GM06990 (cell line): ENCODE data around the gene BPIFB2.
"Not testable (repeated sequence)": the region's sequence is repeated elsewhere in the genome, so short reads cannot be mapped to it uniquely, and the experiment has no call there.

Experiments used
- DNase-seq: peaks from one replicate; pipeline ENCODE4 v3.0.0-alpha.2; 2011; ENCODE audit not compliant: insufficient read length; ENCODE audit errors: extremely low read depth
- H3K27me3 ChIP-seq: replicated peaks from 2 replicates; pipeline ENCODE4 v1.6.0; 2011; ENCODE audit warnings: low read length; ENCODE audit not compliant: control insufficient read depth, insufficient read depth
- H3K36me3 ChIP-seq: 2 replicates; pipeline ENCODE4 v1.5.1; 2011; ENCODE audit warnings: low read length; ENCODE audit not compliant: control insufficient read depth, insufficient read depth
- H3K4me3 ChIP-seq: replicated peaks from 2 replicates; pipeline ENCODE4 v1.5.1; 2011; ENCODE audit warnings: low read depth, mild to moderate bottlenecking, control low read depth, low read length
- CTCF ChIP-seq: IDR thresholded peaks from 2 replicates; pipeline ENCODE4 v1.5.1; 2011; ENCODE audit warnings: low read length, control low read depth, mild to moderate bottlenecking, inconsistent platforms; ENCODE audit not compliant: insufficient read depth, poor library complexity, severe bottlenecking

Gene BPIFB2

GRCh38 chr20:32962053-32962452 lies 45.5 kb upstream of the BPIFB2 start:
- H3K36me3 ChIP-seq: no peaks in the 10 kb centered on the region
- no peak for TF ChIP-seq CTCF
- H3K27me3 ChIP-seq: no peaks in the 10 kb centered on the region
- no peak for DNase-seq
- H3K4me3 ChIP-seq: no peak overlapping the region

GRCh38 chr20:32962646-32963045 lies 44.9 kb upstream of the BPIFB2 start:
- H3K36me3 ChIP-seq, DNase-seq, H3K4me3 ChIP-seq, H3K27me3 ChIP-seq: not testable (repeated sequence)

GRCh38 chr20:32963176-32963575 lies 44.3 kb upstream of the BPIFB2 start:
- Histone ChIP-seq H3K36me3 (no peaks in the 10 kb centered on the region), H3K4me3 (no peak overlapping the region), H3K27me3 (no peaks in the 10 kb centered on the region)
- DNase-seq: no peak
- TF ChIP-seq CTCF: no peak

- H3K36me3 ChIP-seq: no peaks in the 10 kb centered on the region
- TF ChIP-seq CTCF: no peak
Measured at GRCh38 chr20:32964575-32964974, 42.9 kb upstream of the BPIFB2 start.

GRCh38 chr20:32965115-32965514 lies 42.4 kb upstream of the BPIFB2 start:
- H3K27me3 ChIP-seq: no peaks in the 10 kb centered on the region
- no peak overlapping the region for H3K4me3 ChIP-seq
- TF ChIP-seq CTCF: no peak
- no peaks in the 10 kb centered on the region for H3K36me3 ChIP-seq
- DNase-seq: no peak

More at GRCh38 chr20:32964575-32964974, 42.9 kb upstream of the BPIFB2 start:
- no peak for DNase-seq
- Histone ChIP-seq H3K27me3 (no peaks in the 10 kb centered on the region), H3K4me3 (no peak overlapping the region)

GRCh38 chr20:32965581-32966373 lies 41.7 kb upstream of the BPIFB2 start:
- DNase-seq: no peak
- no peak overlapping the region for H3K4me3 ChIP-seq
- no peaks in the 10 kb centered on the region for H3K27me3 ChIP-seq
- H3K36me3 ChIP-seq: no peaks in the 10 kb centered on the region
- no peak for TF ChIP-seq CTCF
